ENCODE measurements around the gene ZNF555. TPM values are rescaled to one million over a fixed set of nuclear protein-coding genes. Genes with fewer than 3 reads are reported as not detected.

The ZNF555 gene
- total and polyA plus RNA-seq, 2 of the 13 experiments (the other 11 are each of a cell fraction or from before 2014, with no cell fraction given), result 5.0 to 8.0 TPM

DNA sequence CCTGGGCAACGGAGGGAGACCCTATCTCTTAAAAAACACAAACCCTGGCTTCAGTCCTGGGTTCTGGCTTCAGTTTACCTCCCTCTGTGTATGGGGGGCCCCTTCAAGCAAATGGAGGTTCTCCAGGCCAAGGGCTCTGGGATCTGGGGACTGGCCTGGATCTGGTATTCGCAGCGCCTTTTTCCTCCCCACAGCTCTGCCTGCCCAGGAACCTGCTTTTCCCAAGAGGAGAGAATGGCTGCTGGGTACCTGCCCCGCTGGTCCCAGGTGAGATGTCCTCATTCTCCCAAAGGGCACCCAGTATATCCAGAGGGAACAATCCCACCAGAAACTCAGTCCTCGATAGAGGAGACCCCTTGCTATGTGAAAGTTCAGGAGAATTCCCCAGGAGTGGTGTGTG lies 18.4 kb upstream of the ZNF555 start (continued):
- no peak for TF ChIP-seq ZNF234 (CRISPR knock-in tag; conservative IDR thresholded peaks at IDR 0.05)
- no peak for TF ChIP-seq ZNF563 (CRISPR knock-in tag; IDR thresholded peaks at IDR 0.05)
- no peak for TF ChIP-seq HNRNPLL (IDR thresholded peaks at IDR 0.05; ENCODE audit: low read depth, low read length, poor library complexity, severe bottlenecking)
- TF ChIP-seq IRF2 (CRISPR knock-in tag; IDR thresholded peaks at IDR 0.05), result no peak
- no peak for TF ChIP-seq KDM6A (CRISPR knock-in tag; IDR thresholded peaks at IDR 0.05; ENCODE audit: low read depth)
- TF ChIP-seq ZNF160 (CRISPR knock-in tag; IDR thresholded peaks at IDR 0.05), result no peak
- TF ChIP-seq, protein P1, sequence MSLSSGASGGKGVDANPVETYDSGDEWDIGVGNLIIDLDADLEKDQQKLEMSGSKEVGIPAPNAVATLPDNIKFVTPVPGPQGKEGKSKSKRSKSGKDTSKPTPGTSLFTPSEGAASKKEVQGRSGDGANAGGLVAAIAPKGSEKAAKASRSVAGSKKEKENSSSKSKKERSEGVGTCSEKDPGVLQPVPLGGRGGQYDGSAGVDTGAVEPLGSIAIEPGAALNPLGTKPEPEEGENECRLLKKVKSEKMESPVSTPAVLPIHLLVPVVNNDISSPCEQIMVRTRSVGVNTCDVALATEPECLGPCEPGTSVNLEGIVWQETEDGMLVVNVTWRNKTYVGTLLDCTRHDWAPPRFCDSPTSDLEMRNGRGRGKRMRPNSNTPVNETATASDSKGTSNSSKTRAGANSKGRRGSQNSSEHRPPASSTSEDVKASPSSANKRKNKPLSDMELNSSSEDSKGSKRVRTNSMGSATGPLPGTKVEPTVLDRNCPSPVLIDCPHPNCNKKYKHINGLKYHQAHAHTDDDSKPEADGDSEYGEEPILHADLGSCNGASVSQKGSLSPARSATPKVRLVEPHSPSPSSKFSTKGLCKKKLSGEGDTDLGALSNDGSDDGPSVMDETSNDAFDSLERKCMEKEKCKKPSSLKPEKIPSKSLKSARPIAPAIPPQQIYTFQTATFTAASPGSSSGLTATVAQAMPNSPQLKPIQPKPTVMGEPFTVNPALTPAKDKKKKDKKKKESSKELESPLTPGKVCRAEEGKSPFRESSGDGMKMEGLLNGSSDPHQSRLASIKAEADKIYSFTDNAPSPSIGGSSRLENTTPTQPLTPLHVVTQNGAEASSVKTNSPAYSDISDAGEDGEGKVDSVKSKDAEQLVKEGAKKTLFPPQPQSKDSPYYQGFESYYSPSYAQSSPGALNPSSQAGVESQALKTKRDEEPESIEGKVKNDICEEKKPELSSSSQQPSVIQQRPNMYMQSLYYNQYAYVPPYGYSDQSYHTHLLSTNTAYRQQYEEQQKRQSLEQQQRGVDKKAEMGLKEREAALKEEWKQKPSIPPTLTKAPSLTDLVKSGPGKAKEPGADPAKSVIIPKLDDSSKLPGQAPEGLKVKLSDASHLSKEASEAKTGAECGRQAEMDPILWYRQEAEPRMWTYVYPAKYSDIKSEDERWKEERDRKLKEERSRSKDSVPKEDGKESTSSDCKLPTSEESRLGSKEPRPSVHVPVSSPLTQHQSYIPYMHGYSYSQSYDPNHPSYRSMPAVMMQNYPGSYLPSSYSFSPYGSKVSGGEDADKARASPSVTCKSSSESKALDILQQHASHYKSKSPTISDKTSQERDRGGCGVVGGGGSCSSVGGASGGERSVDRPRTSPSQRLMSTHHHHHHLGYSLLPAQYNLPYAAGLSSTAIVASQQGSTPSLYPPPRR (CRISPR knock-in tag; IDR thresholded peaks at IDR 0.05; ENCODE audit: borderline replicate concordance), result no peak
- no peak for TF ChIP-seq PRMT3 (CRISPR knock-in tag; IDR thresholded peaks at IDR 0.05; ENCODE audit: borderline replicate concordance, low read depth)
- no peak for TF ChIP-seq ZNF547 (CRISPR knock-in tag; IDR thresholded peaks at IDR 0.05)
- no peak for TF ChIP-seq GABPA (IDR thresholded peaks at IDR 0.05; ENCODE audit: low read depth, low read length)
- TF ChIP-seq GABPA (CRISPR knock-in tag; IDR thresholded peaks at IDR 0.05; ENCODE audit: low read depth), result no peak
